ENCODE results near the gene SIX3. TPM values are rescaled to one million over a fixed set of nuclear protein-coding genes. Genes with fewer than 3 reads are reported as not detected.
A peak's percentile ranks its signal among the peaks of the same experiment; 100 is the strongest.

Gene SIX3
- total and polyA plus RNA-seq, 2 donors (not counting 1 experiment from before 2014, with no cell fraction given): not detected

DNA sequence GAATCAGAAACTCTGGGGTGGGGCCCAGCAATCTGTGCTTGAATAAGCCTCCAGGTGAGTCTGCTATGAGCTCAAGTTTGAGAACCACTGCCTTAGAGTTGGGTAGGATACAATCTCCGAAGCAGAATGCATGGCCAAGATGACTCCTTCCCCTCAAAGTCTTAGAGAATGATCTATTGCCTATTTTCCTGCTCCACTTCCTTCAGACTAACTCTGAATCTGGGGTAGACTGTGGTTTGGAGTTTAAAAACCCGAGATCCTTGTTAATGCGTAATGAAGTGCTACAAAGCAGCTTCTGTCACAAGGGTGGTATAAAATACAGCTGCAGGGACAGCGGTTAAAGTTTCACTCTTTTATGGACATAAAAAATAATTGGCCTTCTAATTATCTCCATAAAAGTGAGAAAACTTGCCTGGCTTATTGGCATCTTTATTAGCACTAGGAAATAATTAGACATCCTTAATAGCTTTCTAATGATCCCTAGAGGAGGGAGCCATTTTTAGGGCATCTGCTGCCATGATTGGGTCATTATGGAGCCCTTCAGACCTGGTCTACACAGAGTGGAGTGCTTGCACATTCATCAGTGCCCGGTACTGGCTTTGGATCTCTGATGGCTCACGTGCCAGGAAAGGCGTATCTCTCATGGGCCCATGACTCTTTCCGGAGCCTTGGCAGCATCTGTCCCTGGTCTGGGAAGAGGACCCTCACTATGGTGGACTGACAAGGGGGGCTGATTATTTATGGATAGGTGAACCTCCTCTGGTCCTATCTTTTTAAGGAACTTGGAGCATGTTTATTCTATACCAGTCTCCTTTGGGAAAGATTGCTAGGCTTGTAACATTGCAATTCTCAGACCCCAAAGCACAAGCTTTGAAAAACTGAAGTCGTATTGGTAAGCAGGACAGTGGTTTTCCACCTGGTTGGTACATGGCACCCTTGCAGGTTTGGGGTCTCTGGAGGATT, 39.5 kb downstream of the SIX3 start:
- no peak overlapping the region for H3K27ac Mint-ChIP-seq
- Histone ChIP-seq H2AFZ (ENCODE audit: insufficient read depth, low read depth, low read length, poor library complexity, severe bottlenecking) (no peak overlapping the region), H3K4me3 (ENCODE audit: control extremely low read depth in 1 of 5, extremely low read depth in 1 of 5, insufficient read depth in 1 of 5, low read depth in 2 of 5, low read length in 4 of 5) (no peak overlapping the region), H3K4me2 (replicated peaks; ENCODE audit: low read depth, low read length, poor library complexity, severe bottlenecking) (no peak overlapping the region), H3K27me3 (replicated peaks in 1 of 4; ENCODE audit: control extremely low read depth in 1 of 4, control insufficient read depth in 3 of 4, insufficient read depth in 4 of 4, low read length in 3 of 4) (peaks cover 0 to 14% (median 5%) of the 10 kb centered on the region in 4 experiments), H3K79me2 (ENCODE audit: control insufficient read depth, insufficient read depth, low read length) (no peaks in the 10 kb centered on the region), H3K4me1 (ENCODE audit: control insufficient read depth in 2 of 2, insufficient read depth in 2 of 2, low read length in 2 of 2) (no peaks in the 10 kb centered on the region), H3K9ac (ENCODE audit: low read length) (no peak overlapping the region), H3K36me3 (replicated peaks in 1 of 2; ENCODE audit: control extremely low read depth in 1 of 2, control insufficient read depth in 1 of 2, extremely low read depth in 1 of 2, insufficient read depth in 2 of 2, low read length in 1 of 2) (no peaks in the 10 kb centered on the region), H3K9me3 (ENCODE audit: control extremely low read depth in 1 of 3, control insufficient read depth in 2 of 3, insufficient read depth in 1 of 3, low read length in 2 of 3) (peaks cover 0 to 3% (median 0%) of the 10 kb centered on the region in 3 donors), H4K20me1 (ENCODE audit: control insufficient read depth, insufficient read depth, low read length, poor library complexity, severe bottlenecking) (no peaks in the 10 kb centered on the region), H3K27ac (ENCODE audit: low read length in 2 of 2) (no peak overlapping the region)
- 73% methylated on average over 5 of the region's 9 CpGs for WGBS (ENCODE audit: insufficient coverage)
- ChIA-PET CTCF (interaction anchor here (0.5 to 5.5 kb wide), 24 partner anchors 9 to 1477 kb away, joined by 3 to 93 read pairs (median 4); no protein-coding TSS in a partner anchor), POLR2A (no interaction called here)
- H3K4me1 Mint-ChIP-seq: peaks cover 2% of the 10 kb centered on the region
- ATAC-seq (ENCODE audit: low read depth): no peak
- no peak overlapping the region for H3K4me3 Mint-ChIP-seq
- TF ChIP-seq, protein P1, sequence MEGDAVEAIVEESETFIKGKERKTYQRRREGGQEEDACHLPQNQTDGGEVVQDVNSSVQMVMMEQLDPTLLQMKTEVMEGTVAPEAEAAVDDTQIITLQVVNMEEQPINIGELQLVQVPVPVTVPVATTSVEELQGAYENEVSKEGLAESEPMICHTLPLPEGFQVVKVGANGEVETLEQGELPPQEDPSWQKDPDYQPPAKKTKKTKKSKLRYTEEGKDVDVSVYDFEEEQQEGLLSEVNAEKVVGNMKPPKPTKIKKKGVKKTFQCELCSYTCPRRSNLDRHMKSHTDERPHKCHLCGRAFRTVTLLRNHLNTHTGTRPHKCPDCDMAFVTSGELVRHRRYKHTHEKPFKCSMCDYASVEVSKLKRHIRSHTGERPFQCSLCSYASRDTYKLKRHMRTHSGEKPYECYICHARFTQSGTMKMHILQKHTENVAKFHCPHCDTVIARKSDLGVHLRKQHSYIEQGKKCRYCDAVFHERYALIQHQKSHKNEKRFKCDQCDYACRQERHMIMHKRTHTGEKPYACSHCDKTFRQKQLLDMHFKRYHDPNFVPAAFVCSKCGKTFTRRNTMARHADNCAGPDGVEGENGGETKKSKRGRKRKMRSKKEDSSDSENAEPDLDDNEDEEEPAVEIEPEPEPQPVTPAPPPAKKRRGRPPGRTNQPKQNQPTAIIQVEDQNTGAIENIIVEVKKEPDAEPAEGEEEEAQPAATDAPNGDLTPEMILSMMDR (IDR thresholded peaks at IDR 0.05): no peak
- TF ChIP-seq EZH2 (IDR thresholded peaks at IDR 0.05; ENCODE audit: borderline replicate concordance, insufficient read depth, low read depth, low read length, poor library complexity, severe bottlenecking): no peak
- no peak for DNase-seq
- intact Hi-C loops (cut with micrococcal nuclease): loop anchor here (5.0 kb wide), 2 partner anchors 1386 to 1906 kb away; no protein-coding TSS in a partner anchor
- H3K9me3 Mint-ChIP-seq (ENCODE audit: insufficient read depth): no peaks in the 10 kb centered on the region
- peaks cover 16% of the 10 kb centered on the region for H3K27me3 Mint-ChIP-seq

DNA sequence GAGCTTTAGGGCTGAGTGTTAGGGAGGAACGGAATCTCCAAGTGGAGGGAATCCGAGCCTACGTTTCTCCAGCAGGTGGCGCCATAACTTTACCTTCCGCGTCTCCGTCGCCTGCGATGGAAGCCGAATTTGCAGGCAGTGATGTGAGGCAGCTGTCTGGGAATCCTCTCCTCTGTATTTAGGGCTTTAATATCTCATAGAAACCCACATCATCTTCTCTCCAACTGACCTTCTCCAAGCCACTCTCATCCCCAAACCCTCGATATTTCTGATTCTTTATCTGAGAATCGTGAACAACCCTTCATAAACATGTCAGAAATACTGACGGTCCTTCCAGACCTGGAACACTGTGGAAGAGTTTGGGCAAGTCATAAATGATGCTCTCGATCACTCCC, 40.2 kb downstream of the SIX3 start:
- CTCF ChIA-PET: interaction anchor here (0.5 to 5.5 kb wide), 25 partner anchors 8 to 604 kb away, joined by 3 to 93 read pairs (median 5); no protein-coding TSS in a partner anchor
- Mint-ChIP-seq H3K4me1 (peaks cover 2% of the 10 kb centered on the region), H3K4me3 (no peak overlapping the region), H3K27me3 (peaks cover 20% of the 10 kb centered on the region), H3K9me3 (ENCODE audit: insufficient read depth) (no peaks in the 10 kb centered on the region), H3K27ac (no peak overlapping the region)
- Histone ChIP-seq H3K27ac (ENCODE audit: low read length in 2 of 2) (no peak overlapping the region), H3K4me2 (replicated peaks; ENCODE audit: low read depth, low read length, poor library complexity, severe bottlenecking) (no peak overlapping the region), H4K20me1 (ENCODE audit: control insufficient read depth, insufficient read depth, low read length, poor library complexity, severe bottlenecking) (no peaks in the 10 kb centered on the region), H3K9ac (ENCODE audit: low read length) (no peak overlapping the region), H3K4me1 (ENCODE audit: control insufficient read depth in 2 of 2, insufficient read depth in 2 of 2, low read length in 2 of 2) (no peaks in the 10 kb centered on the region), H2AFZ (ENCODE audit: insufficient read depth, low read depth, low read length, poor library complexity, severe bottlenecking) (peak overlapping the region; percentile 54), H3K4me3 (ENCODE audit: control extremely low read depth in 1 of 5, extremely low read depth in 1 of 5, insufficient read depth in 1 of 5, low read depth in 2 of 5, low read length in 4 of 5) (no peak overlapping the region), H3K79me2 (ENCODE audit: control insufficient read depth, insufficient read depth, low read length) (no peaks in the 10 kb centered on the region), H3K9me3 (ENCODE audit: control extremely low read depth in 1 of 3, control insufficient read depth in 2 of 3, insufficient read depth in 1 of 3, low read length in 2 of 3) (peaks cover 0 to 3% (median 0%) of the 10 kb centered on the region in 3 donors), H3K36me3 (replicated peaks in 1 of 2; ENCODE audit: control extremely low read depth in 1 of 2, control insufficient read depth in 1 of 2, extremely low read depth in 1 of 2, insufficient read depth in 2 of 2, low read length in 1 of 2) (no peaks in the 10 kb centered on the region), H3K27me3 (replicated peaks in 1 of 4; ENCODE audit: control extremely low read depth in 1 of 4, control insufficient read depth in 3 of 4, insufficient read depth in 4 of 4, low read length in 3 of 4) (peaks cover 0 to 14% (median 5%) of the 10 kb centered on the region in 4 experiments)
- no peak for TF ChIP-seq EZH2 (IDR thresholded peaks at IDR 0.05; ENCODE audit: borderline replicate concordance, insufficient read depth, low read depth, low read length, poor library complexity, severe bottlenecking)
- TF ChIP-seq, protein P1 (IDR thresholded peaks at IDR 0.05): peak; percentile 91
- peak; percentile 77 for DNase-seq
- peak; percentile 36 for ATAC-seq (ENCODE audit: low read depth)
- WGBS (ENCODE audit: insufficient coverage): 19% methylated on average over 11 of the region's 14 CpGs
- intact Hi-C loops (cut with micrococcal nuclease): loop anchor here (5.0 kb wide), 2 partner anchors 1386 to 1906 kb away; no protein-coding TSS in a partner anchor
- POLR2A ChIA-PET: no interaction called here

All from B cell (primary cell).